HepG2 (cell line): ENCODE results near the gene SNHG17. TPM values are rescaled to one million over a fixed set of nuclear protein-coding genes. Genes with fewer than 3 reads are reported as not detected.

Experiments used
- BORCS8-MEF2B ChIP-seq: sonication (generic); formaldehyde crosslinking; IDR thresholded peaks from 2 replicates; pipeline ENCODE4 v1.8.0; 2022; ENCODE audit warnings: mild to moderate bottlenecking, missing genetic modification reagents
- PCBP1 ChIP-seq: fragments of 200-400 bp; formaldehyde crosslinking; IDR thresholded peaks from 2 replicates; pipeline ENCODE4 v1.6.1; 2017; ENCODE audit warnings: mild to moderate bottlenecking, low read depth, low read length, borderline replicate concordance
- TAF15 ChIP-seq: fragments of 200-400 bp; formaldehyde crosslinking; IDR thresholded peaks from one replicate; pipeline ENCODE4 v1.6.1; 2018; ENCODE audit warnings: mild to moderate bottlenecking, low read depth, low read length; ENCODE audit not compliant: poor library complexity, severe bottlenecking
- ZBTB3 ChIP-seq: sonication (generic); formaldehyde crosslinking; IDR thresholded peaks from 2 replicates; pipeline ENCODE4 v1.4.0; 2020; ENCODE audit warnings: low read depth, mild to moderate bottlenecking, moderate library complexity, missing genetic modification reagents, borderline replicate concordance
- ZFP41 ChIP-seq: sonication (generic); formaldehyde crosslinking; IDR thresholded peaks from 2 replicates; pipeline ENCODE4 v1.4.0; 2020; ENCODE audit warnings: mild to moderate bottlenecking, missing genetic modification reagents, borderline replicate concordance
- ZNF451 ChIP-seq: sonication (generic); formaldehyde crosslinking; IDR thresholded peaks from 2 replicates; pipeline ENCODE4 v1.5.0; 2020; ENCODE audit warnings: mild to moderate bottlenecking, missing genetic modification reagents
- polyA plus RNA-seq, 8 experiments: library from polyadenylated mRNA; depleted of rRNA in 3 of 8; stranded (reverse) in 7 of 8; unstranded in 1 of 8; fragments of >200 nt; fragmentation: Illumina TruSeq in 4 of 8; extraction: Trizol in 4 of 8; gene quantifications; 2 replicates each; pipeline versions ENCODE4 v1.2.1 to v1.2.3, GENCODE V29; 2011 to 2016; ENCODE audit warnings: low read depth in 4 of 8, missing spikeins in 1 of 8, mixed read lengths in 1 of 8; ENCODE audit not compliant: insufficient read depth in 1 of 8
- total RNA-seq, 5 experiments: library from RNA; depleted of rRNA; stranded (reverse); fragments of >200 nt; fragmentation: Illumina TruSeq; extraction: Trizol; gene quantifications; 2 replicates each; pipeline ENCODE4 v1.2.3, GENCODE V29; 2016; ENCODE audit warnings: low read depth in 1 of 5
- TF ChIP-seq, protein P1 (sequence below), 2 experiments: sonication (generic) in 1 of 2; formaldehyde crosslinking in 1 of 2; IDR thresholded peaks; 2 replicates each; pipeline versions ENCODE4 v1.5.1 to v1.6.1; 2011 to 2020; ENCODE audit warnings: borderline replicate concordance in 1 of 2, low read depth in 1 of 2, low read length in 1 of 2, mild to moderate bottlenecking in 1 of 2, missing genetic modification reagents in 1 of 2, moderate library complexity in 1 of 2
- TF ChIP-seq, protein P2 (sequence below): sonication (generic); formaldehyde crosslinking; IDR thresholded peaks from 2 replicates; pipeline ENCODE4 v1.5.1; 2020; ENCODE audit warnings: missing genetic modification reagents, mild to moderate bottlenecking, borderline replicate concordance
- TF ChIP-seq, protein P3 (sequence below): sonication (generic); formaldehyde crosslinking; IDR thresholded peaks from 2 replicates; pipeline ENCODE4 v1.5.0; 2020; ENCODE audit warnings: missing genetic modification reagents
- TF ChIP-seq, protein P4 (sequence below): IDR thresholded peaks from 2 replicates; pipeline ENCODE4 v1.6.1; 2016; ENCODE audit warnings: missing genetic modification reagents, missing compliant biosample characterization
- TF ChIP-seq, protein P5 (sequence below): sonication (generic); formaldehyde crosslinking; IDR thresholded peaks from 2 replicates; pipeline ENCODE4 v1.8.0; 2022; ENCODE audit warnings: missing genetic modification reagents, mild to moderate bottlenecking, moderate library complexity, borderline replicate concordance
- TF ChIP-seq, protein P6 (sequence below): sonication (generic); formaldehyde crosslinking; IDR thresholded peaks from 2 replicates; pipeline ENCODE4 v1.4.0; 2020; ENCODE audit warnings: mild to moderate bottlenecking, low read depth, missing genetic modification reagents
- TF ChIP-seq, protein P7 (sequence below): sonication (generic); formaldehyde crosslinking; IDR thresholded peaks from 2 replicates; pipeline ENCODE4 v1.5.1; 2020; ENCODE audit warnings: mild to moderate bottlenecking, moderate library complexity, missing genetic modification reagents

SNHG17 gene
- total and polyA plus RNA-seq, 2 of the 13 experiments (the other 11 are each of a cell fraction or from before 2014, with no cell fraction given): 26.2 to 41.2 TPM

DNA sequence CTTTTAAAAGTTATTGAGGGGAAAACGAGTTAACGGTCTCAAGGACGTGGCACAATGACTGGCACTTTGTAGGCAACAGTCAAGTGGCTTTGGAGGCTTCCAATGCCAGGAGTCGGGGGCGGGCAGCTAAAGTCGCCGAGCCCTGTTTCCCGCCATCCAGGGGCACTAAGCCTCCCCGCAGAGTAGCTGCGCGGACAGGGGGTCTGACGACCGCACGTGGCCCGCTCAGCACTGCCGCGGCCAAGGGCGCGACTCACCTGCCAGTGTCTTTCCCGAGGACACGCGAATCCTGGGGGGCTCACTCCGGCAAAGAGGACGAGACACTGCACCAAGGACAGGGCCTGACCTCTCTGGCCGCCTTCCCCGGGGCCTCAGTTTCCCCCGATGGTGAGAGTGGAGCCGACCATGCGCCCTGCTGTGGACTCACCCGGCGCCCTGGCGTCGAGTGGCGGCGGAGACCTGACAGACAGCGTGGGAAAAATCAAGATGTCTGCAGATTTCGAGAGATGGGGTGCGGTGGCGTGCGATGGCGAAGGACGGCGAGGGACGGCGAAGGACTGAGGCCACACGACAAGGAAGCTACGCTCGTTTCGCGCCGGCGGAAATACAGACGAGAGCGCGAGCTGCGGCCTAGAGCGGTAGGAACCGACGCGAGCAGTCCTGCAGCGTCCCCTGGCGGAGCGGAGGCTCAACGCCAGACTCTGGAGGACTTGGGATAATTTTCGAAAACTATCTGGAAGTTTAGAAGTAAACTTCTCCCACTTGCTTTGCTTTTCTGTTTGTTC lies at the start of gene SNHG17 (continued):
- TF ChIP-seq, protein P1, sequence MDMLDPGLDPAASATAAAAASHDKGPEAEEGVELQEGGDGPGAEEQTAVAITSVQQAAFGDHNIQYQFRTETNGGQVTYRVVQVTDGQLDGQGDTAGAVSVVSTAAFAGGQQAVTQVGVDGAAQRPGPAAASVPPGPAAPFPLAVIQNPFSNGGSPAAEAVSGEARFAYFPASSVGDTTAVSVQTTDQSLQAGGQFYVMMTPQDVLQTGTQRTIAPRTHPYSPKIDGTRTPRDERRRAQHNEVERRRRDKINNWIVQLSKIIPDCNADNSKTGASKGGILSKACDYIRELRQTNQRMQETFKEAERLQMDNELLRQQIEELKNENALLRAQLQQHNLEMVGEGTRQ (IDR thresholded peaks at IDR 0.05; ENCODE audit: low read depth, low read length): no peak
- TF ChIP-seq, protein P1 (CRISPR knock-in tag; IDR thresholded peaks at IDR 0.05; ENCODE audit: borderline replicate concordance): peak; percentile 57; the same call in 1 of the 2 replicates
- TF ChIP-seq, protein P2, sequence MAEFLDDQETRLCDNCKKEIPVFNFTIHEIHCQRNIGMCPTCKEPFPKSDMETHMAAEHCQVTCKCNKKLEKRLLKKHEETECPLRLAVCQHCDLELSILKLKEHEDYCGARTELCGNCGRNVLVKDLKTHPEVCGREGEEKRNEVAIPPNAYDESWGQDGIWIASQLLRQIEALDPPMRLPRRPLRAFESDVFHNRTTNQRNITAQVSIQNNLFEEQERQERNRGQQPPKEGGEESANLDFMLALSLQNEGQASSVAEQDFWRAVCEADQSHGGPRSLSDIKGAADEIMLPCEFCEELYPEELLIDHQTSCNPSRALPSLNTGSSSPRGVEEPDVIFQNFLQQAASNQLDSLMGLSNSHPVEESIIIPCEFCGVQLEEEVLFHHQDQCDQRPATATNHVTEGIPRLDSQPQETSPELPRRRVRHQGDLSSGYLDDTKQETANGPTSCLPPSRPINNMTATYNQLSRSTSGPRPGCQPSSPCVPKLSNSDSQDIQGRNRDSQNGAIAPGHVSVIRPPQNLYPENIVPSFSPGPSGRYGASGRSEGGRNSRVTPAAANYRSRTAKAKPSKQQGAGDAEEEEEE (CRISPR knock-in tag): peak; percentile 90; the same call in 1 of the 2 replicates
- TF ChIP-seq, protein P3, sequence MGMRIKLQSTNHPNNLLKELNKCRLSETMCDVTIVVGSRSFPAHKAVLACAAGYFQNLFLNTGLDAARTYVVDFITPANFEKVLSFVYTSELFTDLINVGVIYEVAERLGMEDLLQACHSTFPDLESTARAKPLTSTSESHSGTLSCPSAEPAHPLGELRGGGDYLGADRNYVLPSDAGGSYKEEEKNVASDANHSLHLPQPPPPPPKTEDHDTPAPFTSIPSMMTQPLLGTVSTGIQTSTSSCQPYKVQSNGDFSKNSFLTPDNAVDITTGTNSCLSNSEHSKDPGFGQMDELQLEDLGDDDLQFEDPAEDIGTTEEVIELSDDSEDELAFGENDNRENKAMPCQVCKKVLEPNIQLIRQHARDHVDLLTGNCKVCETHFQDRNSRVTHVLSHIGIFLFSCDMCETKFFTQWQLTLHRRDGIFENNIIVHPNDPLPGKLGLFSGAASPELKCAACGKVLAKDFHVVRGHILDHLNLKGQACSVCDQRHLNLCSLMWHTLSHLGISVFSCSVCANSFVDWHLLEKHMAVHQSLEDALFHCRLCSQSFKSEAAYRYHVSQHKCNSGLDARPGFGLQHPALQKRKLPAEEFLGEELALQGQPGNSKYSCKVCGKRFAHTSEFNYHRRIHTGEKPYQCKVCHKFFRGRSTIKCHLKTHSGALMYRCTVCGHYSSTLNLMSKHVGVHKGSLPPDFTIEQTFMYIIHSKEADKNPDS (CRISPR knock-in tag): peak; percentile 98
- peak; percentile 98 for TF ChIP-seq ZBTB3 (CRISPR knock-in tag)
- TF ChIP-seq, protein P4, sequence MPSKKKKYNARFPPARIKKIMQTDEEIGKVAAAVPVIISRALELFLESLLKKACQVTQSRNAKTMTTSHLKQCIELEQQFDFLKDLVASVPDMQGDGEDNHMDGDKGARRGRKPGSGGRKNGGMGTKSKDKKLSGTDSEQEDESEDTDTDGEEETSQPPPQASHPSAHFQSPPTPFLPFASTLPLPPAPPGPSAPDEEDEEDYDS: peak; percentile 97
- TF ChIP-seq PCBP1: peak; percentile 90; the same call in 1 of the 2 replicates
- TF ChIP-seq, protein P5, sequence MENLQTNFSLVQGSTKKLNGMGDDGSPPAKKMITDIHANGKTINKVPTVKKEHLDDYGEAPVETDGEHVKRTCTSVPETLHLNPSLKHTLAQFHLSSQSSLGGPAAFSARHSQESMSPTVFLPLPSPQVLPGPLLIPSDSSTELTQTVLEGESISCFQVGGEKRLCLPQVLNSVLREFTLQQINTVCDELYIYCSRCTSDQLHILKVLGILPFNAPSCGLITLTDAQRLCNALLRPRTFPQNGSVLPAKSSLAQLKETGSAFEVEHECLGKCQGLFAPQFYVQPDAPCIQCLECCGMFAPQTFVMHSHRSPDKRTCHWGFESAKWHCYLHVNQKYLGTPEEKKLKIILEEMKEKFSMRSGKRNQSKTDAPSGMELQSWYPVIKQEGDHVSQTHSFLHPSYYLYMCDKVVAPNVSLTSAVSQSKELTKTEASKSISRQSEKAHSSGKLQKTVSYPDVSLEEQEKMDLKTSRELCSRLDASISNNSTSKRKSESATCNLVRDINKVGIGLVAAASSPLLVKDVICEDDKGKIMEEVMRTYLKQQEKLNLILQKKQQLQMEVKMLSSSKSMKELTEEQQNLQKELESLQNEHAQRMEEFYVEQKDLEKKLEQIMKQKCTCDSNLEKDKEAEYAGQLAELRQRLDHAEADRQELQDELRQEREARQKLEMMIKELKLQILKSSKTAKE (CRISPR knock-in tag): peak; percentile 82; the same call in 1 of the 2 replicates
- TF ChIP-seq ZNF451 (CRISPR knock-in tag): peak; percentile 100
- TF ChIP-seq ZFP41: peak; percentile 99
- TF ChIP-seq, protein P6, sequence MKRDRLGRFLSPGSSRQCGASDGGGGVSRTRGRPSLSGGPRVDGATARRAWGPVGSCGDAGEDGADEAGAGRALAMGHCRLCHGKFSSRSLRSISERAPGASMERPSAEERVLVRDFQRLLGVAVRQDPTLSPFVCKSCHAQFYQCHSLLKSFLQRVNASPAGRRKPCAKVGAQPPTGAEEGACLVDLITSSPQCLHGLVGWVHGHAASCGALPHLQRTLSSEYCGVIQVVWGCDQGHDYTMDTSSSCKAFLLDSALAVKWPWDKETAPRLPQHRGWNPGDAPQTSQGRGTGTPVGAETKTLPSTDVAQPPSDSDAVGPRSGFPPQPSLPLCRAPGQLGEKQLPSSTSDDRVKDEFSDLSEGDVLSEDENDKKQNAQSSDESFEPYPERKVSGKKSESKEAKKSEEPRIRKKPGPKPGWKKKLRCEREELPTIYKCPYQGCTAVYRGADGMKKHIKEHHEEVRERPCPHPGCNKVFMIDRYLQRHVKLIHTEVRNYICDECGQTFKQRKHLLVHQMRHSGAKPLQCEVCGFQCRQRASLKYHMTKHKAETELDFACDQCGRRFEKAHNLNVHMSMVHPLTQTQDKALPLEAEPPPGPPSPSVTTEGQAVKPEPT (CRISPR knock-in tag): peak; percentile 98
- peak; percentile 100 for TF ChIP-seq BORCS8-MEF2B (CRISPR knock-in tag)
- TF ChIP-seq TAF15: no peak
- TF ChIP-seq, protein P7, sequence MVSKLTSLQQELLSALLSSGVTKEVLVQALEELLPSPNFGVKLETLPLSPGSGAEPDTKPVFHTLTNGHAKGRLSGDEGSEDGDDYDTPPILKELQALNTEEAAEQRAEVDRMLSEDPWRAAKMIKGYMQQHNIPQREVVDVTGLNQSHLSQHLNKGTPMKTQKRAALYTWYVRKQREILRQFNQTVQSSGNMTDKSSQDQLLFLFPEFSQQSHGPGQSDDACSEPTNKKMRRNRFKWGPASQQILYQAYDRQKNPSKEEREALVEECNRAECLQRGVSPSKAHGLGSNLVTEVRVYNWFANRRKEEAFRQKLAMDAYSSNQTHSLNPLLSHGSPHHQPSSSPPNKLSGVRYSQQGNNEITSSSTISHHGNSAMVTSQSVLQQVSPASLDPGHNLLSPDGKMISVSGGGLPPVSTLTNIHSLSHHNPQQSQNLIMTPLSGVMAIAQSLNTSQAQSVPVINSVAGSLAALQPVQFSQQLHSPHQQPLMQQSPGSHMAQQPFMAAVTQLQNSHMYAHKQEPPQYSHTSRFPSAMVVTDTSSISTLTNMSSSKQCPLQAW (CRISPR knock-in tag): peak; percentile 98
